ENCODE measurements around the gene LRFN2. TPM values are rescaled to one million over a fixed set of nuclear protein-coding genes. Genes with fewer than 3 reads are reported as not detected.

LRFN2 gene
- polyA plus RNA-seq, 3 donors: not detected

DNA sequence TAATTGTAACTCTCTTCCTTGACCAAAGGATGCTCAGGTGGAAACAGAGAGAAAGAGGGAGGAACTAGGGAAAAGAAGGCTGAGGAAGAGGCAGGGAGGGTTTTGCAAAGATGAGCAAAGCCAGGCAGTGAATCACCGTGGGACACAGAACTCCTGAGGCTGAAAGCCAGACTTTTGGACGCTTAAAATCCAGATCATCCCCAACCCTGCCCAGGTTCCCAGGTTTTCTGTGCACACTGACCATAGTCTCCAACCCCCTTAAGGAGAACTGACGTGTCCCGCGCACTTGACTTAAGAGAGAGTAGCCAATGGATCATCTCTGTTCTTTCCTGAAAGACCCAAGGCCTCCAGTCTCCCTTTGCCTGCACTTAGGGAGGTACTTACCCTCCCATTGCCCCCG is 75.3 kb downstream of the LRFN2 start:
- H3K79me2 ChIP-seq (ENCODE audit: insufficient read depth, low read length): no peaks in the 10 kb centered on the region
- TF ChIP-seq, protein P1, sequence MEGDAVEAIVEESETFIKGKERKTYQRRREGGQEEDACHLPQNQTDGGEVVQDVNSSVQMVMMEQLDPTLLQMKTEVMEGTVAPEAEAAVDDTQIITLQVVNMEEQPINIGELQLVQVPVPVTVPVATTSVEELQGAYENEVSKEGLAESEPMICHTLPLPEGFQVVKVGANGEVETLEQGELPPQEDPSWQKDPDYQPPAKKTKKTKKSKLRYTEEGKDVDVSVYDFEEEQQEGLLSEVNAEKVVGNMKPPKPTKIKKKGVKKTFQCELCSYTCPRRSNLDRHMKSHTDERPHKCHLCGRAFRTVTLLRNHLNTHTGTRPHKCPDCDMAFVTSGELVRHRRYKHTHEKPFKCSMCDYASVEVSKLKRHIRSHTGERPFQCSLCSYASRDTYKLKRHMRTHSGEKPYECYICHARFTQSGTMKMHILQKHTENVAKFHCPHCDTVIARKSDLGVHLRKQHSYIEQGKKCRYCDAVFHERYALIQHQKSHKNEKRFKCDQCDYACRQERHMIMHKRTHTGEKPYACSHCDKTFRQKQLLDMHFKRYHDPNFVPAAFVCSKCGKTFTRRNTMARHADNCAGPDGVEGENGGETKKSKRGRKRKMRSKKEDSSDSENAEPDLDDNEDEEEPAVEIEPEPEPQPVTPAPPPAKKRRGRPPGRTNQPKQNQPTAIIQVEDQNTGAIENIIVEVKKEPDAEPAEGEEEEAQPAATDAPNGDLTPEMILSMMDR (IDR thresholded peaks at IDR 0.05): no peak
- H3K4me2 ChIP-seq (replicated peaks; ENCODE audit: extremely low read depth, low read length, poor library complexity, severe bottlenecking): no peak overlapping the region
- H2AFZ ChIP-seq (ENCODE audit: insufficient read depth, low read depth, low read length, poor library complexity, severe bottlenecking): no peak overlapping the region
- H3K27ac ChIP-seq (ENCODE audit: low read depth in 1 of 2, low read length in 2 of 2): no peak overlapping the region
- H4K20me1 ChIP-seq (ENCODE audit: insufficient read depth, low read length): no peaks in the 10 kb centered on the region
- no peaks in the 10 kb centered on the region for H3K9me3 ChIP-seq (replicated peaks in 1 of 2; ENCODE audit: control insufficient read depth in 1 of 2, insufficient read depth in 1 of 2, low read length in 2 of 2)
- Mint-ChIP-seq H3K27ac (no peak overlapping the region), H3K4me1 (peaks cover 26% of the 10 kb centered on the region), H3K9me3 (no peaks in the 10 kb centered on the region), H3K36me3 (no peaks in the 10 kb centered on the region), H3K27me3 (ENCODE audit: low read depth in 3 of 3) (peaks cover 1 to 11% (median 2%) of the 10 kb centered on the region in 3 donors), H3K4me3 (no peak overlapping the region)
- H3K4me1 ChIP-seq (ENCODE audit: control insufficient read depth in 1 of 2, insufficient read depth in 2 of 2, low read length in 2 of 2): peaks cover 21 to 31% of the 10 kb centered on the region in 2 donors
- no peak for DNase-seq
- no peak overlapping the region for H3K4me3 ChIP-seq (replicated peaks in 1 of 3; ENCODE audit: low read depth in 2 of 3, low read length in 3 of 3)
- H3K27me3 ChIP-seq (ENCODE audit: control insufficient read depth in 2 of 2, insufficient read depth in 2 of 2, low read length in 2 of 2): no peaks in the 10 kb centered on the region
- WGBS (ENCODE audit: insufficient coverage): 88% methylated on average over 5 of the region's 6 CpGs
- no peak overlapping the region for H3K9ac ChIP-seq (ENCODE audit: insufficient read depth, low read length, poor library complexity, severe bottlenecking)
- intact Hi-C loops (cut with micrococcal nuclease): no loop called here
- no peaks in the 10 kb centered on the region for H3K36me3 ChIP-seq (replicated peaks in 1 of 2; ENCODE audit: control insufficient read depth in 1 of 2, insufficient read depth in 2 of 2, low read length in 2 of 2)

DNA sequence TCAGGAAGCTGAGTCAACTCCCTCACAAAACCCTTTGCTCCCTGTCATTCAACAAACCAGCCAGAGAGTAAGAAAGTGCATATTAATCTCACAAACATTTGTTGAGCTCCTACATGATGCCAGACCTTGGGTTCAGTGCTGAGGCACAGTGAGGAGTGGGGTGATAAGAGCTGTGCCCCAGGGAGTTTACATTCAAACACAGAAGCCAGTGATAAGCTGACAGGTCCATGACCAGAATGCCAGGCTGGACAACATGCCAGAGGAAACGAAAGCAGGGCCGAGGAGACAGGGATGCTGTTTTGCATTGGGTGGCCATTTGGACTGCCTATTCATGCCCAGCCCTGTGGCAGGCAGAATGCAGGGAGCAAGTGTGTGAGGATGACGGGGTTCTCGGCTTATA is 76.7 kb downstream of the LRFN2 start:
- H3K4me3 Mint-ChIP-seq: no peak overlapping the region

More for the DNA sequence above, 76.7 kb downstream of the LRFN2 start:
- Histone ChIP-seq H3K9ac (ENCODE audit: insufficient read depth, low read length, poor library complexity, severe bottlenecking) (no peak overlapping the region), H3K36me3 (replicated peaks in 1 of 2; ENCODE audit: control insufficient read depth in 1 of 2, insufficient read depth in 2 of 2, low read length in 2 of 2) (no peaks in the 10 kb centered on the region), H4K20me1 (ENCODE audit: insufficient read depth, low read length) (no peaks in the 10 kb centered on the region), H3K27ac (ENCODE audit: low read depth in 1 of 2, low read length in 2 of 2) (no peak overlapping the region), H2AFZ (ENCODE audit: insufficient read depth, low read depth, low read length, poor library complexity, severe bottlenecking) (no peak overlapping the region), H3K79me2 (ENCODE audit: insufficient read depth, low read length) (no peaks in the 10 kb centered on the region), H3K27me3 (ENCODE audit: control insufficient read depth in 2 of 2, insufficient read depth in 2 of 2, low read length in 2 of 2) (no peaks in the 10 kb centered on the region), H3K4me3 (replicated peaks in 1 of 3; ENCODE audit: low read depth in 2 of 3, low read length in 3 of 3) (no peak overlapping the region), H3K4me1 (ENCODE audit: control insufficient read depth in 1 of 2, insufficient read depth in 2 of 2, low read length in 2 of 2) (peaks cover 31 to 42% of the 10 kb centered on the region in 2 donors), H3K9me3 (replicated peaks in 1 of 2; ENCODE audit: control insufficient read depth in 1 of 2, insufficient read depth in 1 of 2, low read length in 2 of 2) (no peaks in the 10 kb centered on the region), H3K4me2 (replicated peaks; ENCODE audit: extremely low read depth, low read length, poor library complexity, severe bottlenecking) (no peak overlapping the region)
- Mint-ChIP-seq H3K36me3 (no peaks in the 10 kb centered on the region), H3K27me3 (ENCODE audit: low read depth in 3 of 3) (peaks cover 1 to 6% (median 2%) of the 10 kb centered on the region in 3 donors), H3K27ac (peak overlapping the region in 1 of 7 donors; percentile 68), H3K9me3 (no peaks in the 10 kb centered on the region), H3K4me1 (peaks cover 37% of the 10 kb centered on the region)
- intact Hi-C loops (cut with micrococcal nuclease): no loop called here
- DNase-seq: no peak
- 90% methylated on average over 2 of the region's 4 CpGs for WGBS (ENCODE audit: insufficient coverage)
- TF ChIP-seq, protein P1 (IDR thresholded peaks at IDR 0.05): no peak

All from CD14-positive monocyte (primary cell).